Stimulated activated CD8-positive, alpha-beta memory T cell treated with anti-CD3 and anti-CD28 coated beads, Interleukin-15, amount 100 ng/mL, for 4 hours (primary cell): ENCODE data around the gene ABHD15.

Experiments used
- DNase-seq, 2 donors: peaks; one replicate each; pipeline ENCODE4 v3.0.0-alpha.2; 2020; ENCODE audit warnings: low read depth in 2 of 2

ABHD15 gene

GRCh38 chr17:29595107-29595942 is 28.5 kb upstream of the ABHD15 start:
- DNase-seq, result no peak

DNA sequence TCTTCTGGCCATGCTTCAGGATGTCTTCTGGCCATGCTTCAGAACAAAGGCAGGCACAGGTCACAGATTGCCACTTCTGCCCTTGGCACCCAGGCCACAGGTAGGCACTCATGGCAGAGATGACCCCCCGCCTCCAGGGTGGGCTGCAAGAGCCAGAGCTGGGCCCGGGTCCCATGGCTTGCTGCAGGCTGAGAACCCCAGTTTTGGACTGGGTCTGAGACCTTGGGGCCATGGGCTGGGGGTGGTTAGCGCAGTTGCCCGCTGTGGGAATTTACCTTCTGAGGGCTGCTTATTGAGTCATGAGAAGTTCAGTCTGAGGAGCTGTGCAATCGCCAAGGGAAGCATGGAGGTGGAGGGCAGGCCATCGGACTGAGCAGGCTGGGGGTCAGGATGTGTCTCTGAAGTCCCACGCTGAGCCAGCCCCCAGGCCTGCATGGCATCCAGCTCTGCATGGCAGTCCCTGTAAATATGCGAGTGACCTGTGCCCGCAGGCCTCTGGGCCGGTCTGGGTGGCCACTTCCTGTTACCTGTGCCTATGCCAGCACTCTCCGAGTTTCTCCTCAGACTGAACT is 27.8 kb upstream of the ABHD15 start:
- no peak for DNase-seq

DNA sequence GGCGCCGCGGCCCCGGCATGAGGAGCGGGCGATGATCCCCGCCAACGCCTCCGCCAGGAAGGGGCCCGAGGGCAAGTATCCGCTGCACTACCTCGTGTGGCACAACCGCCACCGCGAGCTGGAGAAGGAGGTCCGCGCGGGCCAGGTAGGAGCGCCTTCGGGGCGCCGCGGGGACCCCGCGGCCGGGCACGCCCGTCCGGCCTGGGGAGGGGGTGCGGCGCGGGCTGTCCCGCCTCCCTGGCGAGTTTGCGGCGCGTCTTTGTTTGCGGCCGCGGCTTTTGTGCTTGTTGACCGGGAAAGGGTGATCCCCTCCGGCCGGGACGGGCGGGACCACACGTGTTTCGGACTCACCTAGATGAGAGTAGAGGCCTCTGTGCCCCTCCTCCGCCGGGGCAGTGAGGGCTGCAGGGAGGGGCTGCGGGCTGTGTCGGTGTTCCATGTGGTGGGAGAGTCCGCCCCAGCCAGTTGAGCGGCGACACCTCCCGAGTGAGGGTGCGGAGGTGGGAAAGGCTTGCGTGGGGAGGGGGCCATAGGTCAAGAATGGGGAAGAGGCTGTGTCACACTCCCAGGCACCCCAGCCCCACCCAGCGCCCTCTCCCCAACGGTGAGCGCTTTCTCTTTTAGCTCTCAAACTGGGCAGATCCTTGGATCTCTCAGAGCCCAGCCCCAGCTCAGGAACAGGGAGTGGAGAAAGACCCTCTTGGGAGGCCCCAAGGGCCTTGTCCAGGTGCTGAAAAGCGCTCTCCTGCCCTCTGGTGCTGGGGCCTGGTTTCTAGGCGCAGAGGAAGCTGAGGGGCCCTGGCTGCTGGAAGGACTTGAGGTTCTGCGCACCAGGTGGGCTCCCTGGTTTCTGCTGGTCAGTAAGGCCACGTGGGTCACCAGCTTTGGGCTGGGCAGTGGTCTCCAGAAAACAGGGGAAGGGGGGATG is 27.0 kb upstream of the ABHD15 start:
- no peak for DNase-seq

DNA sequence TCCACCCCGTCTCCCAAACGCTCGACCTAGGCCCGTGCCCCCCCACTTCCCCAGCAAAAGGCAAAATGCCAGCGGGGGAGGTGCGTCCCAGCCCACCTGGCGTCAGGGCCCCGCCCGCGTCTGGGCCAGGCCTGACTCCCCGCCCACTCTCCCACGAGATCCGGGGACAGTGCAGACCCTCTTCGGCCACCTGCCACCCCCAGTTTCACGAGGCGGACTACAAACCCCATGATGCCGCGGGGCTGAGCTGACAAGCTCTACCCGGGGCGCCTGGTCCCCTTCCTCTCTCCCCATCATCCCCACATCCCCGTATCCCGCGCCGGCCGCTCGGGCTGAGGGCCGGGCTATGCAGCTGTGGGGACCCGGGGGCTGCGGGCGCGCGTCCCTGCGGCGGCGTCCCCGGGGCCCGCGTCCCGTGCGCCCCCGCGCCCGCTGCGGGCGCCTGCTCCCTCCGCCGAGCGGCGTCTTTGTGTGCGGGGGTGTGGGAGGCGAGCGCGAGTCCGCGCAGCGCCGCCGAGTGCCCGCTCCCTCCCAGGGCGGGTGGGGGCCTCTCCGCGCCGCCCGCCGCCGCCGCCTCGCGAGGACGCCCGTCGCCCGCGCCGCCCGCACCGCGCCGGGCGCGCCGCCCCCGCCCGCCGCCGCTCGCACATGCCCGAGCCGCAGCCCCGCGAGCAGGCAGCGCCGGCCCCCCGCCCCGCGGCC is 26.2 kb upstream of the ABHD15 start, which contains the start of gene ANKRD13B:
Gene ANKRD13B (plus strand): TSS at position 283 of the 702 bp plus-strand sequence. CDS start 490 bp downstream, outside the sequence.
- no peak for DNase-seq

DNA sequence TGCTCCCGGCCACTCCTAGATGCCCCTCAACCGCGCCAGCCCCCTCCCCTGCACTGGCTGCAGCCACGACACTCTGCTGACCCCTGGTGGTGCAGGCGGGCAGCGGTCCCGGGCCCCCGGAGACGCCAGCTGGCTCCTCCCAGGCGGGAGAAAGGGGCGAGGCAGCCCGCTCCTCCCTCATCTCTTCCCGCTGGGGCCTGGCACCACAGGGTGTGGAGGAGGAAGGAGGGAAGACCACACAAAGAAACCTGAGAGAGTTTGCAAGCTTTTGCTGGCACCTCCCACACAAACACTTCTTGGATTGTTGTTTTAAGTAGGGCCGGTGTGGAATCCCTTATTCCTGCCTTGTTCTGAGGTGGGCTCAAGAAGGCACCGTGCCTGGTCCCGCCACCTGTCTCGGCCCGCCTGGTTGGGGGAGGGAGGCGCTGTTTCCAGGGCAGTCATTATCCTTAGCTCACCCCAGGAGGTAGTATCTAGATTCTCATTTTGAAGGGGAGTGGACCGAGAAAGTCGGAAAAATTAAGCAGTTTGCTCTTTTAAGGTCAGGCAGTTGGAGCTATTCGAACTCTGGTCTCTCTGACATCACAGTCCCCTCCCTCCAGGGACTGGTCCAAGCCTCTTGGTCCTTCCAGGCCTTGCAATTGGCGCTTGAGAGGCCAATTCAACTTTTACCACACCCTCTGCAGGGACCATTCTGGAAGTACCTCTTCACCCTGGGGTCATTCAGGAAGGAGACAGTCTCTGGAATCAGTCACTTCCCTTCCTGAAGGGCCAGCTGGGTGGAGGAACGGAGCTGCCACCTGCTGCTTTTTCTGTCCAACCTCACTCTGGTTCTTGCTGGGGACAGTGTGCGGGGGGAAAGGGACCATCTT is 25.1 kb upstream of the ABHD15 start:
- DNase-seq, result peak in 1 of 2 donors; percentile 55

DNA sequence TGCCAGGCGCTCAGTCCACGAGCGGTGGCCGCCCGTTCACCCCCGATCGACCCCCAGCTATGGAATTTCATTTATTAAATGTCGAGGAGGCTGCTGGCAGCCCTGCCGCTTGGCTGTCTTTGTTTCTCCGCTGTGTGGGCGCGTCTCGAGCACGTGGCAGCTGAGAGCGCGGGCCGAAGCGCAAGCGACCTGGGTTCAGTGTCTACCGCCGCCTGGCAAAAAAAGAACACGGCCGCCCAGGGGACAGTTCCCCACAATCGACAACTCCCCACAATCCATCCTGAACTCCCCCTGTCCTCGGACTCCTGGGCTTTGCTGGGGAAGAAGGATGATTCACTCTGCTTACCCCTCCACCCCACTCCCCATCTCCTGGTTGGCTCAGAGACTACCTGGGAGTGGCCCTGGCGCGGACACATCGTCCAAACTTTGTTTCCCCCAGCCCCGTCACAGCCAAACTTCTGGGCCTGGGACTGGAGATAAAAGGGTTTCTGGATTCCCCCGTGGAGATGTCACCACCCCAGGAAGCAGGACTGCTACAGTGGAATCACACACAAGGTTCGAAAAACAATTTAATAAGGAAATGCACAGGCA is 24.4 kb upstream of the ABHD15 start:
- no peak for DNase-seq

DNA sequence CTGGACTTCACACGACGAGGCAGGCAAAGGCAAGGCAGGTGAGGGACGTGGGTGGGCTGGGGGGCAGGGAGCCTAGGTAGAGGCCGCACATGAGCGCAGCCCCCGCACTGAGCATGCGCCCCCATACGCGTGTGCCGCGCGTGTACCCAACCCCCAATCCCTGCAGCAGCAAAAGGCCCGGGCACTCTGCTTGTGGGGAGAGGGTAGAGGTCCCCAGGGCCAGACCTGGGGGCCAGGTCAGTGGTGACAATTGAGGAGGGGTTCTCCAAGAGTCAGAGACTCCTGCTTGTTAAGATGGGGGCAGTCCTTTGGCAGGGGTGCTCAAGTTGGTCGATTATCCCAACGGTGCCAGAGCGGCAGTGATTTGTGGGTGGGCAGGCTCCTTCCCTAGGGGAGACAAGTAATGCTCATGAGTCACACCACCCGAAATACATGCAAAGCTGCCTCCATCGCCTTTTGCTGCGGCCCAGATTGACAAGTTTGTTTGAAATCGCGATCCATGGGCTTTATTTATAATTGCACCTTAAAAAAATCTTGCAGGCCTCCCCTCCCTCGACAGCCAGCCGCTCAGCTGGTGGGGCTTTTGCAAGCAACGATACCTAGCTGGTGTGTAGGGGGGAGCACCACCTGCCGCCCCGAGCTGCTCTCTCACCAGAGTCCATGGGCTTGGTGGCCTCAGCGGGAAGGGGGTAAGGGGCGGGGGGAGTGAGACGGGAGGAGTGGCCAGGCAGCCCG is 23.7 kb upstream of the ABHD15 start:
- DNase-seq, result no peak

DNA sequence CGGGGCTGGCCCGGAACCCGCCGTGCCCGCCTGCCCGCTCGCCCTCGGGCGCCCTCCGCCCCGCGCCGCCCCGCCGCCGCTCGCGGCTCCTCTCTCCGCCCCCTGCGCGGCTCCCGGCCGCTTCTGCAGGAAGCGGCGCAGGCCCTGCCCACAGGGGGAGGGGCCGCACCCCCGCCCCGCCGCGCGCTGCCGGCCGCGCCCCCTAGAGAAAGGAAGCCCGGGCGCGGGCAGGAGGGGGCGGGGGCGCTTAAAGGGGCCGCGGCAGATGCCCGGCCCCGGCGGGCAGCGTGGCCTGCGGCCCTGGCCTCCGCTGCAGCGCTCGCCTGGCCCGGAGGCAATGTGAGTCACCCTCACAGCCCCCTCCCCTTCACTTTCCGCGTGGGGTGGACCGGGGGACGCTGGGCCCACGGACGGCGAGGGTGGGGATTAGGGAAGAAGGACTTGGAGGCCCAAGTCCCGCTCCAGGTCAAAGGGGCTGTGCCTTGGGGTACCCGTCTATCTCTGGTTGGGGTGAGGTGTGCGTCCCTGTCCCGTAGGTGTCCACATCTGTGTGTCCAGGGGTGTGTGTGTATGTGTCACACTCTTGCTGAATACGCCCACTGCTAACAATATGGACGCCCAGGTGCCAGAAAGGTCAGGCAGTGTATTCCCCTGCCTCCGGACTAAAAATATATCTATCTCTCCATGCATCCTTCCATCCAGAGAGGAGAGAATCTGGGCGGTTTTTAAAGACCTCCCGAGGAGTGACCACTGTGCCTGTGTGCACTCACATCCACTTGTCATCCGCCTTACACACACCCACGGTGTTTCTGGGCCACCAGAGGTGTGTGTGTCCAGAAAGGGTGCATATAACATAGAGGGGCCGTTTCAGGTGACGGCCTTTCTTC is 22.9 kb upstream of the ABHD15 start, which contains the start of gene GIT1:
Gene GIT1 (minus strand): TSS at position 125 of the 887 bp plus-strand sequence. CDS start 270 bp downstream, outside the sequence.
- peak; percentile 60 to 75 for DNase-seq

DNA sequence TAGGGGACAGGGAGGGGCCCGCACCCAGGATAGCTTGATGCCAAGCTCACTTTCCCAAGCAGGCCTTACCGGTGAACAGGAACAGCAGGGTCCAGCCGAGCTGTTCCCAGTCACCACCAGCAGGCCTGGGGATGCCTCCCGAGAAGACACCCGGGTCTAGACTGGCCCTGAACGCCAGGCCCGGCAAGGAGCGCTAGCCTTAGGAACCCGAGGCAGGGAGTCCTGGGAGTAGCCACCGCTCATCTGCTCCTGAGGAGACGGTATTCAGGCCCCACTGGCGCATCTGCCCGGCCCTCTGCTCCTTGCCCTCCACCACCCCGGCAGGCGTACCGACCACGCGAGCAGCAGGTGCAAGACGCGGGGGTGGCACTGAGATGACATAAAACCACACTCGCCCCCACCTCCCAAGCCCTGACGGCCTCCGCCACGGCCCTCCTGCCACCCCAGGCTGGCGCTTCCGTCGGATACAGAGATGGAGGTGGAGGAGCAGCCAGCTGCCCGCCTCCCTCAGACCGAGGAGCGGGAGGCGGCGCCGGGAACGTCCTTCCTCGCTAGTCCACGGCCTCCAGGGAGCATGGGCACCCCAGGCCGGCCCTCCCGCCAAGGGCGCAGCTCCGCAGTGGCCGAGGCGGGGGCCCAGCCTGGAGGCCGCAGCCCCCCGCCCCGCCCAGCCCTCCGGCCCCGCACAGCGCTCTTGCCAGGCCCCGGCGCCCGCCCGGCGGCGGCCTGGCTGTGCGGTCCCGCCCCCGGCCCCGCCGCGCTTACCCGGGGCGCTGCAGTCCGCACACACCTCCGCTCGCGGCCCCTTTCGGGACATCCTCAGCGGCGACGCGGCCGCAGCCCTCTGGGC is 21.9 kb upstream of the ABHD15 start:
- peak; percentile 63 to 73 for DNase-seq

- no peak for DNase-seq
Measured at GRCh38 chr17:29588017-29588561, 21.3 kb upstream of the ABHD15 start.

- DNase-seq, result no peak
Measured at GRCh38 chr17:29587591-29587990, 20.8 kb upstream of the ABHD15 start.

GRCh38 chr17:29586676-29587469 is 20.0 kb upstream of the ABHD15 start:
- DNase-seq, result no peak

DNA sequence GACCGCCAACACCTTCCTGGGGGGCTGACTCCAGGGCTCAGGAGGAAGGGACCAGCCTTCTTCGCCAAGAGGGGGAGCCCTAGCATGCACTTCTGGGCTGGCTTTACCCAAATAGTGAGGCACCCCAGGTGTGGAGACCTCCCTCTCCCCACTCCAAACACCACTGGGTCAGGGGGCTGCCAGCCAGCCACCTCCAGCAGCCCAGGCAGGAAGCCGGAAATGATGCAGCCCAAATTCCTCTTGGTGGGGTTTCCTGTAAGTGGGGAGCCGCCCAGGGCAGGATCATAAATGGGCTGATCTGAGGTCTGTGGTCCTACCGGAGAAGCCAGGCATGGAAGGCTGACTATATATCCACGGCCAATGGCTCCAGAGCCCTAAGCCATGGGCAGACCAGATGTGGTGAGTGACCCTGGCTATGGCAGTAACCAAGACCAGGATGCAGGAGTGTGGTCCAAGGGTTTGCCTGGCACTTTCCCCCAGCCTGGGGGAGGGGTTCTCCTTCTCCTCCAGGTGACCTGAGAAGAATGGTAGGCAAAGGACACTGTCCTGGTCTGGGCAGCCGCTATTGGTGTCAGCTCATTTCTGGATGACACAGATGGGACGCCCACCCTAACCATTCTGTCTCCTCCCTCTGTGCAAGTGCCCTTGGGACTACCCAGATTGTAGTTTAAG is 18.4 kb upstream of the ABHD15 start:
- DNase-seq, result no peak

DNA sequence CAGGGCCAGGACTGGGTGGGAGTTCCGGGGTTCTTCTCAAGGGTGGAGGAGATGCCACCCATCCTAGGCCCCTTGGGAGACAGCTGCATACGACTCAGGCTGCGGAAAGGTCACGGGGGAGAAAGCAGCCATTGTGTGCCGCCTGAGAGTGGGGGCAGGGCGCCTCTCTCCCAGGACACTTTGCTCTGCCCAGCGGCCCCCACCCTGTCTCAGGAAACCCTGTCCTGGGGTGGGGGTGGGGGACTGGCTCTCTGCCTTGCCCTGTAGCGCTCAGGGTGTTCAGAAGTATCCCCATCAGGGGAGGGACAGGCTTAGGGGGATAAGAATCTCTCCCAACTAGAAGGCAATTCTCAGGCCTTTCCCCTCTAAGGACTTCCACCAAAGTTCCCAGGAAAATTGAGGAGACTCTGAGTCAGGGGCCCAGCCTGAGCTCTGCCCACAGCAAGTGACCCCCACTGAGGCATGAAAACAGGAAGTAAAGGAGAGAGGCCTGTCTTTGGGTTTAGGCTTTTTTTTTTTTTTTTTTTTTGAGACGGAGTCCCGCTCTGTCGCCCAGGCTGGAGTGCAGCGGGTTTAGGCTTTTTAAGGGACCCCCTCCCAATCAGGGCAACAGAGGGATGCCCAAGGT is 17.7 kb upstream of the ABHD15 start:
- no peak for DNase-seq
